Fibroblast of lung (primary cell): ENCODE measurements around the gene CLIP2.

Experiments used
- CTCF ChIP-seq, 2 donors: IDR thresholded peaks in 1 of 2; conservative IDR thresholded peaks in 1 of 2; 1 replicate in 1 of 2; 2 replicates in 1 of 2; pipeline ENCODE4 v1.5.1; 2011 to 2012; ENCODE audit warnings: low read length in 2 of 2, control low read depth in 1 of 2, inconsistent platforms in 1 of 2, low read depth in 1 of 2, mild to moderate bottlenecking in 1 of 2
- EZH2 ChIP-seq: IDR thresholded peaks from 2 replicates; pipeline ENCODE4 v1.5.1; 2012; ENCODE audit warnings: low read length, control low read depth, mild to moderate bottlenecking; ENCODE audit errors: missing control alignments

- TF ChIP-seq CTCF (conservative IDR thresholded peaks at IDR 0.05 in 1 of 2, IDR thresholded peaks at IDR 0.05 in 1 of 2; ENCODE audit: low read depth in 1 of 2, low read length in 2 of 2) (no peak), EZH2 (no peak)
Measured at GRCh38 chr7:74443543-74444247, 154.5 kb downstream of the CLIP2 start.
